Cortex of kidney (tissue), 1 donor: Measurements from ENCODE around the gene LMX1A.

Experiments used
- DNase-seq: peaks from one replicate; lab custom pipeline; 2025; lab: John Stamatoyannopoulos, UW

The LMX1A gene

GRCh38 chr1:165325460-165326203 lies 30.9 kb downstream of the LMX1A start:
- no peak for DNase-seq

- DNase-seq, result no peak
Observed at GRCh38 chr1:165324050-165324449, 32.5 kb downstream of the LMX1A start.

GRCh38 chr1:165317612-165318011 lies 38.9 kb downstream of the LMX1A start:
- DNase-seq, result no peak

DNA sequence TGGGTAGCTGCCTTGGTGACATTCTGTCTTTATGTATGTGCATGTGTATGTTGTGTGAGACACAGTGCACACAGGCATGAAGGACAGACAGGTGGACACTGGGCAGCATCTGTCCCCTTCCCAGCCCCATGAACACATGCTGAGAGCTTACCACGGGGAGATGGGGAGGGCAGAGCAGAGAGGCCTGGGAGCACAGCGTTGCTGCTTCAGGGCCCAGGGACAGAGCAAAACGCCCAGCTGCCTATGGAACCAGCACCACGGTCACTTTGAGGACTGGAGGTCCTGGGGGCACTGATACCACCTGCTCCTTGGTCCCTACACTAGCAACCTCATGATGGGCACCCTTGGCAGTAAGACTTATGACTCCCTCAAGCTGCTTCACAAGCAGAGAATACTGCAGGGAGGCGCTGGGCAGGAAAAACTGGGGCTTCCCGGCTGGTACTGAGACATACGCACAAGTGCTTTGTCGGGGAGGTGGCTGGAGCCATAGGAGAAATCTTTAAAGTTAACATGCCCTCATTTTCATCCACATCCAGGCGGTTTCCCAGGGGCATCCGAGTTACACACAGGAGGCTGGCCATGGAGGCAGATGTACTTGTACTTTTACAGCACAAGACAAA lies 40.3 kb downstream of the LMX1A start:
- no peak for DNase-seq

GRCh38 chr1:165315481-165315880 lies 41.0 kb downstream of the LMX1A start:
- no peak for DNase-seq

DNA sequence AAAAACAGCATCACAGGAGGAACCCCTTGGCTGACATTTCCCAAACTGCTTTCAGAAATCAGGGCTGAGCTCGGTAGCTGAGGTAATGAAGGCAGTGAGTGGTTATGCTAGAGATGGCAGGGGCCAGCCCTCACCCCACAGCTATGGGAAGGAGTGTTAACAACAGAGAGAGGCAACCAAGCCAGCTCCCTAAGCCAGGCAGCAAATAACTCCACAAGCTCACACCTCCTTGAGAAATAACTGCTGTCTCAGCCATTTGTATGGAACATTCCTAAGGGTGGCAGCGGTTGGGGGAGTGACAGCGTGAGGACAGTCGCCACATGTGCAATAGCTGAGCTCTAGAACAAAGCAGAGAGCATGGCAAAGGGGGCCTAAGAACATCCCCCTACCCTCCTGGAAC lies 42.6 kb downstream of the LMX1A start:
- no peak for DNase-seq

GRCh38 chr1:165312591-165312990 lies 43.9 kb downstream of the LMX1A start:
- no peak for DNase-seq

DNA sequence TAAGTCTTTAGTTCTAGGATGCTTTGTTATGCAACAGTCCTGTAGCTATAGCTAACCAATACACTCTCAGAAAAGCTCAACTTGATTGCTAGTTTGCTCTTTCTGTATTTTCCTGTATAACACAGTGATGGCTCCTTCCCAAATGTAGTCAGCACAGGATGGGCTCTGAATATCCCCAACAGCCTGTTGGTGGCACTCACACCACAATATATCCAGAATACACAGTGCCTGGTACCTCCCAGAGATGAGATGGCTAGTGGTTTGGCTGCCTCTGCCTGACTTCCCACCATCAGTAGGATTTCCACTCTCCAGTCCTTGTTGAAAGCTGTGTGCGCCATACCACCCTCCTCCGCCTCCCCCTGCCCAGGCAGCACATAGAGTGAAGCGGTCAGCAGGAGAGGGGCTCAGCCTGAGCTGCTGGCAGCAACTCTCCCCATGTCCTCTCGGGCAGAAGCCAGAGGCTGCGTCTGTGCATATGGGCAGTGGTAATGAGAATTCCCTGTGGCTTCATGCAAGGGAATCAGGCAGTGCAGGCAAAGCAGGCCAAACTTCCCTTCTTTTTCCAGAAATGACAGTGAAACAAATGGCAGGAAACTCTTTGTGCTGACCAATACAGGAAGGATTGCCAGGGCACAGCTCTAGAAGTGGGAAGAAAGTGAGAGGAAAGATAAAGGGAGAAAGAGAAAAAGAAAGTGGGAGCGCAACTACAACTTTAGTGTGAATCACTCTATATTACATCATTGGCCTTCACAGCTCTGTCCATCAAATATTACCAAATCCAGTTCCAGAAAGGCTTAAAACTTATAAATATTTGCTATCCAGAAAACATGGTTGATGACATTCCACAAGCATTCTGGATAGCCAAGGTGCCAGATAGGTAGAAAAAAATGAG lies 49.7 kb downstream of the LMX1A start:
- no peak for DNase-seq

- no peak for DNase-seq
Observed at GRCh38 chr1:165303386-165303785, 53.1 kb downstream of the LMX1A start.

GRCh38 chr1:165300400-165300903 lies 56.1 kb downstream of the LMX1A start:
- DNase-seq, result no peak

GRCh38 chr1:165298203-165298820 lies 58.2 kb downstream of the LMX1A start:
- no peak for DNase-seq

GRCh38 chr1:165296205-165296604 lies 60.3 kb downstream of the LMX1A start:
- no peak for DNase-seq

DNA sequence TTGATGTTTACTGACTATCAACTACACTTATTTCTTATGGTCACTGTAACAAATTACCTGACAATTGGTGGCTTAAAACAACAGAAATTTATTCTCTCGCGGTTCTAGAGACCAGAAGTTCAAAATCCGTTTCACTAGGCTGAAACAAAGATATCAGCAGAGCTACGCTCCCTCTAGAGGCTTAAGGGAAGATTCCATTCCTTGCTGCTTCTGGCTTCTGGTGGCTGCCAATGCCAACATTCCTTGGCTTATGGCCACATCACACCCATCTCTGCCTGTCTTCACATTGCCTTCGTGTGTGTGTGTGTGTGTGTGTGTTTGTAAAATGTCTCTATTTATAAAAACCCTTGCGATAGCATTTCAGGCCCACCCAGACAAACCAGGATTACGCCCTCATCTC lies 66.4 kb downstream of the LMX1A start:
- no peak for DNase-seq

- DNase-seq, result no peak
Observed at GRCh38 chr1:165289556-165289955, 67.0 kb downstream of the LMX1A start.

DNA sequence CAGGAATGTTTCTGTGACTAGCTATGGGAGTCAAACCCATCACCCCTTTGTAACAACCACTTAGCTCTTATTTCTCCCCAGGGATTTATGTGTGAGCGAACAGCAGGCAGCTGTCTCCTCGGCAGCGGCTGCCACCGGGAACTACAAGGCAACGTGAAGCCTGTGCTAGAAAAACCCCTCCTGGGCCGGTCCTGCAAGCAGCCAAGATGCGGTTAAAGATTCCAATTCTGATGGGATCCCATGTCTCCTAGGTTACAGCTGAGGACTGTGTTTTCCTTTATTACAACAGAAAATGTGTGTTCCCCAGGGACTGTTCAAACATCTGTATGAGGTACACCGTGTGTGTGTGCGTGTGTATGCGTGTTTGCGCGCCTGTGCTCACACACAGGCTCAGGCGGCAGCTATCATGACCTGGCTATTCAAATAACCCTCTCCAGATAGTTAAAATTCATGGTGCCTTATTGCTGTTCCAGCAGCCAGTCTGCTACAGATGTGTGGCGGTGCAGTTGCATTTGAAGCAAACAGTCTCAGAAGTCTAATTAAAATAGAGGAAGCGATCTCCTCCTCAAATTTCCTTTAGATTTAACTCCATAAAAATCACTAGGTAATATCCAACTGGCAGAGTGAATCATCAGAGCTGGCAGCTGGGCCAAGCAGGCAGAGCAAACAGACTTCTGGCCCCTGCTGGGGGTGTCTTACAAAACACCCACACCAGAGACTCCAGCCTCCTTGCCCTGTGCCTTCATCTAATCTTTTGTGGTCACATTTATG lies 68.0 kb downstream of the LMX1A start:
- no peak for DNase-seq

DNA sequence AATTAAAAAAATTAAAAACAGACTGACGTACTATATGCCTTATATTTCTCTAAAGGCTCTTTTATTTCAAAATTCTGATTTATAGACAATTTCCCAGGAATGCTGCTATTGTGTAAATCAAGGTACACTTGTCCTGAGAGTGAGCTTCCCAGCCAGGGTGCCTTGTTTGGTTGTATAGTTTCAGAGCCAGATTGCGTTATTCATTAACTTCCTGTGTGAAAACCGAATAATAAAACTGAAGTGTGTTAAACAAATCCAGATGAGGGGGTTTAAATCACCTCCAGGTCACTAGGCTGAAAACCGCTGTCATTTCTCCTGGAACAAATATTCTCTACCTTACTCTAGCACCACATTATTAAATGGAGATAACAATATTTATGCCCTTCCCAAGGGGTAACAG lies 68.7 kb downstream of the LMX1A start:
- no peak for DNase-seq

DNA sequence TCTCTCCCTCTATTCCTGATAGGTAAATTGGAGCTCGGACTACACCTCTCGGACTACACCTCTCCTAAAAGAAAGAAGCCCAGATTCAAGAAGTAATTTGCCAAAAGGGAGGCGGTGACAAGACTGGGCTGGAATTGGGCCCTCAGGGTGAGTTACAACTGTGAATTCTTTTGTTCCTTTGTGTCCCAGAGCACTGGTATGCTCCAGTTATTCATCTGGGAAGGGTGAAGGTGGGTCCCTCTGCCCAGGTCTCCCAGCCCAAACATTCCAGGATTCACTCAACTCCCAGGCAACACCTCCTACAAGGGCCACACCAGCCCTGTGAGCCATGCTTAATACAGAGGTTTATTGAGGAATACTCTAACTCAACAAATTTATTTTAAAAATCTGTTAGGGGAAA lies 69.2 kb downstream of the LMX1A start:
- no peak for DNase-seq

DNA sequence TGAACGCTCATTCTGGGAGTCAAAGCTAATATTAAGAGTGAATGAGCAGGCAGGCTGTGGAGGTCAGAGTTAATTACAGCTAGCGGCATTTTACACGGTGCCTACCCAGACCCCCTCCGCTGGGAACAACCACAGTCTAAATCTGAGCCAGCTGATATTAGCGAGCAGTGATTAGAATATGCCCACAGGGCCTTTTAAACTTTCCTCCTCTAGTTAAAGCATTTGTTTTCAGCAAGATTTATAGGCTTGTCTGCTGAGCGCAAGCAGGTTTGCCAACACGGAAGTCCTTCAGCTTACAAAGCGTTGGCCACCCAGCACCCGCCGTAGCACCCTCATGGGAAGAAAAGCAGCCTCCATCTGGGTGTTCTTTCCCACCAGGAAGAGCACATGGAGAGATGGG lies 72.1 kb downstream of the LMX1A start:
- no peak for DNase-seq

GRCh38 chr1:165281207-165281901 lies 75.2 kb downstream of the LMX1A start:
- DNase-seq, result no peak

- no peak for DNase-seq
Observed at GRCh38 chr1:165279882-165280281, 76.6 kb downstream of the LMX1A start.

GRCh38 chr1:165276314-165276713 lies 80.2 kb downstream of the LMX1A start:
- no peak for DNase-seq
